ENCODE measurements around the gene PDGFA. TPM values are rescaled to one million over a fixed set of nuclear protein-coding genes. Genes with fewer than 3 reads are reported as not detected.

Gene PDGFA
- polyA plus RNA-seq, 1 donor (not counting 4 experiments of a cell fraction or from before 2014, with no cell fraction given), result 14.8 TPM

DNA sequence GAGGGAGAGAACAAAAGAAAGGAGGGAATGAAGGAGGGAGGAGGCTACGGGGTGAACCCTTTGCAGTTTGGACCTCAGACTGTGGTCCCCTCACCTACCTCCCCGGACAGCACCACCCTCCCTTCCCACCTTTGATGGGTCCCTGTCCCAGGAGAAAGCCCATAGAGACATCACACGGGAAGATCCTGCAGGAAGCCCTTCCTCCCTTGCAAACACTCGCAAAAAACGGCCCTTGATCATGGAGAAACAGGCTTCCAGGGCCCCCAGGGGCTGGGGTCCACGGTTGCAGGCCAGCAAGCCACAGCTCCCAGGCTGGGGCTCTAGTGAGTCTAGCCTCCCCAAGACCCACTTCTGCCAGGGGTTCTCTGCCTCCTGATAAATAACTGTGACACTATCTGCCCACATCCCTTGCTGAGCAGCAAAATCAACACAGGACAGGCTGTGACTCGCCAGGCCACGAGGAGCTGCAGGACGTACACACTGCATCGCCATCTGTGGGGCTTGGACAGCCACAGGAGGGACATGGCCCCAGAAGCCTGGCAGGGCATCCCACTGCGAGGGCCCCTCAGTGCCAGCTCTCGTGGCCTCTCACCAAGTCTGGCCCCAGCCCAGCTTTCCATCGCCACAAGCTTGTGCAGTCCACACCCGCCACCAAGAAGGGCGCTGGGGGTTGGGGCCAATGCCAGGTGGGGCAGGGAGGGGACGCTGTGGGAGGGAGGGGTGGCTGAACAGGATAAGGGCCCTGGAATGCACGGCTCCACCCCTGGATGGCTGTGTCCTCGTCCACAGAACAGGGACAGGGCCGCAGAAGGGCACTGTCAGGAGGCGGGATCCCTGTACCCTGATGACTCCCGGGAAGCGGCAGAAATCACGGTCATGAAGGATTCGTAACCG is 34.2 kb downstream of the PDGFA start:
- peak overlapping the region; percentile 62 for H2AFZ ChIP-seq (ENCODE audit: control insufficient read depth, low read length)
- peak overlapping the region in 1 of 3 experiments; percentile 4 for H3K4me3 ChIP-seq (ENCODE audit: control insufficient read depth in 2 of 3, extremely low read depth in 1 of 3, insufficient read depth in 2 of 3, low read depth in 1 of 3, low read length in 3 of 3)
- no peak overlapping the region for H3K9ac ChIP-seq (ENCODE audit: control insufficient read depth, extremely low read depth, insufficient read depth, low read length)
- peaks cover 4% of the 10 kb centered on the region for H3K9me3 ChIP-seq (ENCODE audit: control insufficient read depth, low read depth, low read length)
- H4K20me1 ChIP-seq (ENCODE audit: control insufficient read depth, extremely low read depth, insufficient read depth, low read length), result no peaks in the 10 kb centered on the region
- peaks cover 19% of the 10 kb centered on the region for H3K4me1 ChIP-seq (ENCODE audit: control insufficient read depth, extremely low read depth, insufficient read depth, low read length)
- H3K36me3 ChIP-seq (ENCODE audit: control insufficient read depth in 2 of 2, extremely low read depth in 1 of 2, insufficient read depth in 2 of 2, low read length in 2 of 2), result no peaks in the 10 kb centered on the region
- dilution Hi-C loops (cut with MboI; ENCODE audit: extremely low pct_ligation_motif_present, low sequenced_read_pairs), result loop anchor here (10.0 kb wide), 1 partner anchor 151 kb away; no protein-coding TSS in a partner anchor
- peak; percentile 75 for FAIRE-seq
- H3K79me2 ChIP-seq (ENCODE audit: control insufficient read depth, insufficient read depth, low read length), result no peaks in the 10 kb centered on the region
- DNase-seq (ENCODE audit: low read depth, low spot score), result no peak
- H3K27me3 ChIP-seq (ENCODE audit: control insufficient read depth, extremely low read depth, insufficient read depth, low read length), result no peaks in the 10 kb centered on the region
- TF ChIP-seq, protein P1, sequence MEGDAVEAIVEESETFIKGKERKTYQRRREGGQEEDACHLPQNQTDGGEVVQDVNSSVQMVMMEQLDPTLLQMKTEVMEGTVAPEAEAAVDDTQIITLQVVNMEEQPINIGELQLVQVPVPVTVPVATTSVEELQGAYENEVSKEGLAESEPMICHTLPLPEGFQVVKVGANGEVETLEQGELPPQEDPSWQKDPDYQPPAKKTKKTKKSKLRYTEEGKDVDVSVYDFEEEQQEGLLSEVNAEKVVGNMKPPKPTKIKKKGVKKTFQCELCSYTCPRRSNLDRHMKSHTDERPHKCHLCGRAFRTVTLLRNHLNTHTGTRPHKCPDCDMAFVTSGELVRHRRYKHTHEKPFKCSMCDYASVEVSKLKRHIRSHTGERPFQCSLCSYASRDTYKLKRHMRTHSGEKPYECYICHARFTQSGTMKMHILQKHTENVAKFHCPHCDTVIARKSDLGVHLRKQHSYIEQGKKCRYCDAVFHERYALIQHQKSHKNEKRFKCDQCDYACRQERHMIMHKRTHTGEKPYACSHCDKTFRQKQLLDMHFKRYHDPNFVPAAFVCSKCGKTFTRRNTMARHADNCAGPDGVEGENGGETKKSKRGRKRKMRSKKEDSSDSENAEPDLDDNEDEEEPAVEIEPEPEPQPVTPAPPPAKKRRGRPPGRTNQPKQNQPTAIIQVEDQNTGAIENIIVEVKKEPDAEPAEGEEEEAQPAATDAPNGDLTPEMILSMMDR (optimal IDR thresholded peaks at IDR 0.05 in 1 of 3, IDR thresholded peaks at IDR 0.05 in 1 of 3, conservative IDR thresholded peaks at IDR 0.05 in 1 of 3; ENCODE audit: extremely low read depth in 1 of 3, insufficient read depth in 2 of 3, low read length in 3 of 3), result peak in 2 of 3 experiments; percentile 5 to 22
- TF ChIP-seq EZH2 (IDR thresholded peaks at IDR 0.05; ENCODE audit: low read length), result no peak
- H3K27ac ChIP-seq (ENCODE audit: control insufficient read depth, insufficient read depth, low read length), result no peak overlapping the region
- H3K4me2 ChIP-seq (ENCODE audit: control insufficient read depth, extremely low read depth, insufficient read depth, low read depth, low read length), result peak overlapping the region; percentile 75
- H3K9me1 ChIP-seq (ENCODE audit: control insufficient read depth, extremely low read depth, insufficient read depth, low read length), result peaks cover 2% of the 10 kb centered on the region

- Histone ChIP-seq H3K9me3 (ENCODE audit: control insufficient read depth, low read depth, low read length) (peaks cover 4% of the 10 kb centered on the region), H4K20me1 (ENCODE audit: control insufficient read depth, extremely low read depth, insufficient read depth, low read length) (no peaks in the 10 kb centered on the region), H3K9me1 (ENCODE audit: control insufficient read depth, extremely low read depth, insufficient read depth, low read length) (peaks cover 2% of the 10 kb centered on the region), H2AFZ (ENCODE audit: control insufficient read depth, low read length) (no peak overlapping the region), H3K79me2 (ENCODE audit: control insufficient read depth, insufficient read depth, low read length) (no peaks in the 10 kb centered on the region), H3K4me3 (ENCODE audit: control insufficient read depth in 2 of 3, extremely low read depth in 1 of 3, insufficient read depth in 2 of 3, low read depth in 1 of 3, low read length in 3 of 3) (no peak overlapping the region), H3K36me3 (ENCODE audit: control insufficient read depth in 2 of 2, extremely low read depth in 1 of 2, insufficient read depth in 2 of 2, low read length in 2 of 2) (no peaks in the 10 kb centered on the region), H3K27ac (ENCODE audit: control insufficient read depth, insufficient read depth, low read length) (no peak overlapping the region), H3K4me2 (ENCODE audit: control insufficient read depth, extremely low read depth, insufficient read depth, low read depth, low read length) (no peak overlapping the region), H3K27me3 (ENCODE audit: control insufficient read depth, extremely low read depth, insufficient read depth, low read length) (no peaks in the 10 kb centered on the region), H3K4me1 (ENCODE audit: control insufficient read depth, extremely low read depth, insufficient read depth, low read length) (peaks cover 13% of the 10 kb centered on the region), H3K9ac (ENCODE audit: control insufficient read depth, extremely low read depth, insufficient read depth, low read length) (no peak overlapping the region)
- FAIRE-seq, result no peak
- no peak for TF ChIP-seq EZH2 (IDR thresholded peaks at IDR 0.05; ENCODE audit: low read length)
- TF ChIP-seq, protein P1 (optimal IDR thresholded peaks at IDR 0.05 in 1 of 3, IDR thresholded peaks at IDR 0.05 in 1 of 3, conservative IDR thresholded peaks at IDR 0.05 in 1 of 3; ENCODE audit: extremely low read depth in 1 of 3, insufficient read depth in 2 of 3, low read length in 3 of 3), result no peak
- DNase-seq (ENCODE audit: low read depth, low spot score), result no peak
- dilution Hi-C loops (cut with MboI; ENCODE audit: extremely low pct_ligation_motif_present, low sequenced_read_pairs), result loop anchor here (10.0 kb wide), 1 partner anchor 150 kb away; no protein-coding TSS in a partner anchor
Observed at GRCh38 chr7:484356-485101, 35.1 kb downstream of the PDGFA start.
